SH-SY5Y (cell line): Measurements from ENCODE around the gene ZNF497.

Experiments
- GATA2 ChIP-seq: IDR thresholded peaks from 2 replicates; pipeline ENCODE4 v1.6.1; 2011; ENCODE audit warnings: mild to moderate bottlenecking, low read depth, low read length
- GATA3 ChIP-seq: IDR thresholded peaks from 2 replicates; pipeline ENCODE4 v1.6.1; 2011; ENCODE audit warnings: low read depth, mild to moderate bottlenecking, low read length, moderate library complexity

ZNF497 gene

DNA sequence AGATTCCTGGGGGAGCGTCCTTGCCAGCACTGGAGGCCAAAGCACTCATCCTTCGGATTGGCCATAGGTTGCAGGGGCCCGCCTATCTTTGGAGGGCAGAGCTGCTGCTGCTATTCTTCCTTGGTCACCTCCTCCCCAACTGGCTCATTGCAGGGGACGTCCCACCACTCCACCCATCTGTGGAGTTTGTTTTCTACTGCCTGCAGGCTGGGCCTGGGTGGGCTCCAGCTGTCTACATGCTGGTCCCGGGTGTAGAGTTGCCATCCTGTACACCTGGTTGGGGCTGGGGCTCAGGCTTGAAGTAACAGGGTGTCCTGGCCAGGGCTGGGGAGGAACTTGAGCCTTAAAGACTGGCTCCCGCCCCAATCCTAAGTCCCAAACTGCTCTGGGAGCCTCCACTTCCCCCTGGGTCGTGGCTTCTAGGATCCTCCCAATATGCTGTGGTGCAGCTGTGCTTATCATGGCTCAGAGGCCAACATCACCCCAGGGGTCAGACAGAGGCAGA lies 35.0 kb upstream of the ZNF497 start:
- TF ChIP-seq GATA2, result no peak
- no peak for TF ChIP-seq GATA3

DNA sequence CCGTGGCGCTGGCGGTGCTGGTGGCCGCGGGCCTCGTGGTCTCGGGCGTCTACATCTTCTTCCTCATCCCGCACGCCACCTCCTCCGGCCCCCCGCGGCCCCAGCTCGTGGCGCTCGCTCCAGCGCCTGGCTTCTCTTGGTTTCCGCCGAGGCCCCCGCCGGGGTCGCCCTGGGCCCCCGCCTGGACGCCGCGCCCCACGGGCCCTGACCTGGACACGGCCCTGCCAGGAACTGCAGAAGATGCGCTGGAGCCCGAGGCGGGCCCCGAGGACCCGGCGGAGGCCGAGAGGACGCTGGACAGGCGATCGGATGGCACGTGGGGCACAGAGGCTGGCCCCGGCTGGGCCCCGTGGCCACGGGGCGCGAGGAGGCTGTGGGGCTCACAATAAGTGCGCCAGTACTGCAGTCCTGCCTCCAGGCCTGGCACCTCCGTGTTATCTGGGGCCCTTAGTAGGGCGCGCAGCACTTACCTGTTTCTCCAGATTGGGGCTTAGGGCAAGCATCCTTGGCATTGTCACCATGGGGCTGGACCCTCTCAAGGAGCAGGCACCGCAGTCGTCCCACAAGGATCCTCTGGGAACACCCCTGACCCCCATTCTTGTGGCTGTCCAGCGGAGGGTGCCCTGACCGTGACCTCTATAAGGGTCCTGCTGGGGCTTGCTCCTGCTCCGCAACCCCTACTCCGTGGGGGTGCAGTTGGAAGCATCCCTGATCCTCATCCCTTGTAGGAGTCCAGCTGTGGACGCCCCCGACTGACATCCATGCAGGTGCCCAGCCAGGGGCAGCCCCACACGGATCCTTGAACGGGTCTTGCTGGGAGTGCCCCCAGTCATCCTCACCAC lies 34.4 kb upstream of the ZNF497 start:
- TF ChIP-seq GATA2, result no peak
- no peak for TF ChIP-seq GATA3

DNA sequence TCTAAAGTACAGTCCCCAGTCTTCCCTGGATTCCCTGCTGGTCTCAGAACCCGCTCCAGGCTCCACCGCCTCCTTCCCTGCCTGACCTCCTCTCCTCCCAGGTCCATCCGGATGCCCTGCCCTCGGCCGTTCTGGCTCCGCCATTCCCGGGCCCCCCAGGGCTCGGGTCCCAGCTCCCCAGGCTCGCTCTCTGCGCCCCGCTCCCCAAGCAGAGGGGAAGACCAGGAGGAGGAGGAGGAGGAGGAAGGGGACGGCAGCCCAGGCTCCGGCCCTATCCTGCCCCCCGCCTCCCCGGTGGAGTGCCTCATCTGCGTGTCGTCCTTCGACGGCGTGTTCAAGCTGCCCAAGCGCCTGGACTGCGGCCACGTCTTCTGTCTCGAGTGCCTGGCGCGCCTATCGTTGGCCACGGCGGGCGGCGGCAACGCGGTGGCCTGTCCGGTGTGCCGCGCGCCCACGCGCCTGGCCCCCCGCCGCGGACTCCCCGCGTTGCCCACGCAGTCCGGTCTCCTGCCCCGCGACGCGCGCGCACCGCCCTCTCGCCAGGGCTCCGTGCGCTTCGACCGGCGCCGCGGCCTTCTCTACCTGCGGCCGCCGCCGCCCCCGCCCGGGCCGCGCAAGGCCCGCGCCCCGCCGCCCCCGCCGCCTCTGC lies 33.6 kb upstream of the ZNF497 start:
- TF ChIP-seq GATA3 (no peak), GATA2 (no peak)

DNA sequence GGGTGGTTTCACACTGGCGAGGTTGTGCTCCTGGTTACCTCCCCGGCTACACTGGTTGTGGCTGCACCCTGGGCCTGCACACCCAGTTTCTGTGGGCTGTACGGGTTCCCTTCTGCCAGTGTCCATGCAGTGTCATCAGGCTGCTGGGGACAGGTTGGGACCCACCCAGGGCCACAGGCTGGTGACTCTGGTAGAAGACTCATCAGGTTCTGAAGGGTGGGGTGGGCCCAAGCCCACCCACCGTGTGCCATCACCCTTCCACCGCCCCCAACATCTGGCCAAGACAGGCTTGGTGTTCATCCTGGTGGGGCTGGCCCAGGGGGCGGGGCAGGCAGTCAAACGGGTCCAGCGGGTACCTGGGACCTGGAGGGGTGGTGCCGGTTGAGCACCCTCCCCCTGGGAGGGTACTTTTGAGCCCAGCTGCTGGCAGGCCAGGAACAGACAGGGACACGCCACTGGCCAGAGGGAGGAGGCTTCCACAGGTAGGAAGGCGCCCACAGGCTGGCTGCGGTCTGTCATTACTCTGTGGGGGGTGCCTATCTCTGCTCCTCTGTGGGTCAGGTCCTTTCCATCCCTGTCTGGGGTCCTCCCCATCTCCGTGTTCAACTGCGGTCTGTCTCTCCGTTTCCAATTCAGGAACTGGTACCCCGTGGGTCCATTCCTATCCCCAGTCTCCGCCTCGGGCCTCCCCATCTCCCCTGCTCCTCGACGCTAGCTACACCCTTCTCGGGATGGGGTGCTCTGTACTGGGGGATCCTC lies 32.8 kb upstream of the ZNF497 start, which contains the start of gene RNF225:
Gene RNF225 (plus strand): TSS at position 437 of the 759 bp plus-strand sequence. CDS start 434 bp downstream, outside the sequence.
- TF ChIP-seq GATA2 (no peak), GATA3 (no peak)

DNA sequence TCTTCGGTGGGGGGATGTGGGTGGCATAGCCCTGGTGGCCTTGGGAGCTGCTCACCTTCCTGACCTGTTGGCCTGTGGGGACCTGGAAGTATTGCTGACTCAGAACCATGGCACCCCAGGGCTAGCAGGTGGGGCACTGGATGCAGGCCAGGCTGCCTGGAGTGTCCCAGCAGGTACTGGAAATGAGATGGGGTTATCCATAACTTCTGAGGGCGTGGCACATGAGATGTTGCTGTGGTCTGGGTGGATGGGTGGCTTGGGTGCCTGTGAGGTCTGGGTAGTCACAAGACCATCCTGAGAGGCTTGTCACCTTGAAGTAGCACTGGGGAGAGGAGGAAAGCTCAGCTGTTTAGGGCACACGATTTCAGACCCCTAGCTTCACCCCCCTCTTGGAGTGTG lies 32.3 kb upstream of the ZNF497 start:
- TF ChIP-seq GATA3 (no peak), GATA2 (no peak)

DNA sequence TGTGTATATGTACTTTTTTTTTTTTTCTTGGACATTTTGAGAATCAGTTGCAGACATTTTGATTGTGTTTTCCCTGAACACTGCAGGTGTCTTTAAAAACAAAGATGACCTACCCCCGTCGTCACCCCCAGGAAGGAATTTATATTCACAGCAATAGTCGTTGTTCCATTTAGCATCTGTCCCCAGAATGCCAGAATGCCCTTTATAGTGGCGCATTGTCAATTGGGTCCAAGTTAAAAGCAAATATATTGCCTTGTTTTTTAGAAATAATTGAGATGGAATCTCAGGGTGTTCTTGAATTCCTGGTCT lies 31.1 kb upstream of the ZNF497 start:
- TF ChIP-seq GATA3 (no peak), GATA2 (no peak)

DNA sequence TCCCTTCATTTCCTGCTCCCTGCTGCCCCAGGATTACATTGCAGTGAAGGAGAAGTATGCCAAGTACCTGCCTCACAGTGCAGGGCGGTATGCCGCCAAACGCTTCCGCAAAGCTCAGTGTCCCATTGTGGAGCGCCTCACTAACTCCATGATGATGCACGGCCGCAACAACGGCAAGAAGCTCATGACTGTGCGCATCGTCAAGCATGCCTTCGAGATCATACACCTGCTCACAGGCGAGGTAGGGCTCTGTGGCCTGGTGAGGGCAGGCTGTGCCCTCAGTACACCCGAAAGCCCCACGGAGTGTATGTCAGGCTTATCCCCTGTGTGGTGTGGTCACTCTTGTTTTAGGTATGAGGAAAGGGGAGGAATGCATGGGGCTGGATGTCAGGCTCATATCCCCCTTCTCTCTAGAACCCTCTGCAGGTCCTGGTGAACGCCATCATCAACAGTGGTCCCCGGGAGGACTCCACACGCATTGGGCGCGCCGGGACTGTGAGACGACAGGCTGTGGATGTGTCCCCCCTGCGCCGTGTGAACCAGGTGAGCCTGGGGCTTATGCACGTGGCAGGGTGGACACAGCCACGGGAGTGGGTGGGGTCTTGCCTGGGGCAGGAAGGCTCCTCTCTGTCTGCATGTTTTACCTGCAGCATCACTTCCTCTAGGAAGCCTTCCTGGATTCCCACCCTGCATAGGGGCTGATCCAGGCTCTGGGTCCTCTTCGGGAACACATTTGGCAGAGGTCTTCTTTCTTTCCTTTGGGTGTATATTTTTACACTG lies 30.6 kb upstream of the ZNF497 start:
- no peak for TF ChIP-seq GATA2
- TF ChIP-seq GATA3, result no peak

DNA sequence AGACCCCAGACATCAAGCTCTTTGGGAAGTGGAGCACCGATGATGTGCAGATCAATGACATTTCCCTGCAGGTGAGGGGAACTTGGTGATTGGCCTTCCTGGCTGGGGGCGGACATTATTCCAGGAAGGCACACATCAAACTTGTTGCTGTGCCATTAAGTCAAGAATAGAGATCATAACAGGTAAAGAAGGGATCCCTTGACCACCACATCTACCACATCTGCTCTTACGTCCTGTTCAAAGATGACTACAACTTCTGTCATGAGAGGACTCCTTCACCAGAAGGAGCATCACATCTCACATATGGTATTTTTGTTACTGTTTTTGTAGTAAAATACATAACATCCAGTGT lies 25.6 kb upstream of the ZNF497 start:
- TF ChIP-seq GATA2 (no peak), GATA3 (no peak)

DNA sequence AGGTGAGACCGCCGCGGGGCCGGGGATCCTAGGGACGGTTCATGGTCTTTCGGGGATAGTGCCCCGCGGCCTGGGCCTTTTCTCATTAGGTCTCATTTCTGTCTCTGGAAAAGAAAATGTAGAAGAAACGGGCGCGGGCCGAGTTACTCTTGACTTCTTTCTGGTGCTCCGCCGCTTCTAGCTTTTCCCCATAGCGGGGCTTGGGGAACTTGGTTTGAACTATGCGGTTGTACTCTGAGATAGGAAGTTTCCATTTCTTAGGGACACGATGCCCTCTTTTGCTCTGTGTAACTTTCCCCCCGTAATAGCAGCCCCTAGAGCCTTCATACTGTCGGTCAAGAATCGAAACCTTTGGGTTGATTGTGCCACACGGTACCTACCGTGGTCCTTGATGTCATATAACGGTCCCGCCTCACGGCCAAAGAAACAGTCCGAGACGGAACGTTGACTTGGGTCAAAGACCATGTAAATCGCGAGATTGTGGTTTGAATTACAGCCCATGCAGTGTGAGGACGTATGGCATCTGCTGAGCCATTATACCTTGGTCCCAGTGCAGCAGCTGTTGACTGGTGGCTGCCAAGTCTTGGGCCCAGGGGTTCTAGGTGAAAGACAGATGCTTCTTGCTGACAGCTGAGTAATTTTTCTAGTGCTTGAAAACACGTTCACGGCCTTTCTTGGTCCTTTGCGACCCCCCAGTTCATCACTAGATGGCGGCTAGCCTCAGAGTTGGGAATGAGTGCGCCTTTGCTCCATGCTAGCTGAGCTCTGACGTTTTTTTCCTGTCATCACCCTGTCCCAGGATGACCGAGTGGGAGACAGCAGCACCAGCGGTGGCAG lies 25.0 kb upstream of the ZNF497 start:
- TF ChIP-seq GATA2 (no peak), GATA3 (no peak)

DNA sequence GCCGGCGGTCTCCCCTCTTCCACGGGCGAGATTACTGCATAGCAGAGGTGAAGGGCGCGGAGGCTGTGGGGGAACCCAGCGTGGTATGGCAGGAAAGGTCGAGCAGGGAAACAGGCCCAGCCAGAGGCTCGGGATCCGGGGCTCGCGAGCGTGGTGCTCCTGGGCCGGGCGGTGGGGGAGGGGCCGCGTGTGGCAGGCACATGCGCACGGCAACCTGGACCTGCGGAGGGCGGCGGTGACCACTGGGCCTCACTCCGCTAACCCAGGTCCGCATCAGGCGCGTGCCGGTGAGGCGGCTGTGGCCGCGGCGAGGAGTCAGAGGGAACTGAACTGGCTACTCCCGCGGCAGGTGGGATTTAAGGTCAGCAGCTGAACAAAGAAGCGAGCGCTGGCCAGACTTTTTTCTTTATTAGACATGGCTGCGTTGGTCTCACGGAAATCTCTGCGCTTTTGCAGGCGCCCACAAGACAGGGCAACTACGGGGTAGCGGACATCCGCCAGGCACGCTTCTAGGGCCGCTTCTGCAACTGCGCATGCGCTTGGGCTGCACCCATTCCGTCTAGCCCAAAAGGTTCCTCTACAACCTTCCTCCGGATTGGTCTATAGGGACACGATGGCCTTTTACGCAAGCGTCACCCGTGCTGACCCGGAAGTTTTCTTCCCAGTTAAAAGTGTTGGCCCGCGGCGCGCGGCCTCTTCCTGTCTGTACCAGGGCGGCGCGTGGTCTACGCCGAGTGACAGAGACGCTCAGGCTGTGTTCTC lies 24.2 kb upstream of the ZNF497 start, which contains the start of gene RPS5:
Gene RPS5 (plus strand): TSS at position 694 of the 762 bp plus-strand sequence. CDS start 869 bp downstream, outside the sequence.
- TF ChIP-seq GATA3, result no peak
- no peak for TF ChIP-seq GATA2

DNA sequence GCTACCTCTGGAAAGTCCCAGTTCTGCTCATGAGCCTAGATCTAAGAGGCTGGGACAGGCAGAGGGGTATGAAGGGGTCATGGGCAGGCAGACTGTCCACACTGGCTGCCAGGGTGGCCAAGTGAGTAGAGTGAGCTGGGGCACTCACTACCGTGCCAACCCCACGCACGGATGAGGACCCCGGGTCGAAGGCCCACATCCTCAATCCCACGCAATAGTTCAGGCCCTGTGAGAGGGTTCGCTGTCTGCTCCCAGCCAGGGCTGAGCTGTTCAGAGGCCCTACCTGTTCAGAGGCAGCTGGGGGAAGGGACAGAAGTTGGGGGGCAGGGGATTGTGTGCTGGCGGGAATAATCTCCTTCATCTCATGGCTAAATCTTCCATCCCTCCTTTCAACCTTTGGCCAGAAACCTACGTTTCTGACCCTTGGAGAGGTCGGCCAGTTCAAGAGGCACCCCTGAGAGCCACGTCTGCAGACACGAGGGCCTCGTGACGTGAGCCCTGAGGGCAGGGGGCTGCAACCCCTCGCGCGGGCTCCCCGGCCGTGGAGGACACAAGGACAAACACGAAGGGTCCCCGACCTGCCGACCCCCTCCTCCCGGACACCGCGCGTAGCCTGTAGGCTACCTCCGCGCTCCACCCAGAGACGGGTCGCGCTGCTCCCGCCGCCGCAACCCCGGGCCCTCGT lies 23.5 kb upstream of the ZNF497 start:
- TF ChIP-seq GATA2 (no peak), GATA3 (no peak)
